ENCODE results near the gene MT2A. TPM values are rescaled to one million over a fixed set of nuclear protein-coding genes. Genes with fewer than 3 reads are reported as not detected.
A peak's percentile ranks its signal among the peaks of the same experiment; 100 is the strongest.

MT2A gene
- total and polyA plus RNA-seq, 2 of the 13 experiments (the other 11 are each of a cell fraction or from before 2014, with no cell fraction given), result 135 to 371 TPM

DNA sequence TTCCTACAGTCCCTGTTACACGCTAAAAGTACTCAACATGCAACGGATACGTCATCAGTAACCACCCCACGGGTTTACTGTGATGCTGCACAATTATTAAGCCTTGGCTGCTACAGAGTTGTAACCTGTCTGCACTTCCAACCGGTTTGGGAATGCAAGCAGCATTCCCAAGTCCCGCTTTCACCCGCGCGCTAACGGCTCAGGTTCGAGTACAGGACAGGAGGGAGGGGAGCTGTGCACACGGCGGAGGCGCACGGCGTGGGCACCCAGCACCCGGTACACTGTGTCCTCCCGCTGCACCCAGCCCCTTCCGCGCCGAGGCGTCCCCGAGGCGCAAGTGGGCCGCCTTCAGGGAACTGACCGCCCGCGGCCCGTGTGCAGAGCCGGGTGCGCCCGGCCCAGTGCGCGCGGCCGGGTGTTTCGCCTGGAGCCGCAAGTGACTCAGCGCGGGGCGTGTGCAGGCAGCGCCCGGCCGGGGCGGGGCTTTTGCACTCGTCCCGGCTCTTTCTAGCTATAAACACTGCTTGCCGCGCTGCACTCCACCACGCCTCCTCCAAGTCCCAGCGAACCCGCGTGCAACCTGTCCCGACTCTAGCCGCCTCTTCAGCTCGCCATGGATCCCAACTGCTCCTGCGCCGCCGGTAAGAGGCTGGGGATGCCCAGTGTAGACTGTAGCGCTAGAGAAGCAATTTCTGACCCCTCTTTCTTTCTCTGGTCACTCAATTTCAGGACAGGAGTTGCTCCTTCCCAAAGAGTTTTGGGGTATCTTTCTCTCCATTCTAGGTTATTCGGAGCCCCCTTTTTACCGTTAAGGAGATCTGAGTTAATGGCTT lies at the start of gene MT2A (continued):
- TF ChIP-seq, protein P1, sequence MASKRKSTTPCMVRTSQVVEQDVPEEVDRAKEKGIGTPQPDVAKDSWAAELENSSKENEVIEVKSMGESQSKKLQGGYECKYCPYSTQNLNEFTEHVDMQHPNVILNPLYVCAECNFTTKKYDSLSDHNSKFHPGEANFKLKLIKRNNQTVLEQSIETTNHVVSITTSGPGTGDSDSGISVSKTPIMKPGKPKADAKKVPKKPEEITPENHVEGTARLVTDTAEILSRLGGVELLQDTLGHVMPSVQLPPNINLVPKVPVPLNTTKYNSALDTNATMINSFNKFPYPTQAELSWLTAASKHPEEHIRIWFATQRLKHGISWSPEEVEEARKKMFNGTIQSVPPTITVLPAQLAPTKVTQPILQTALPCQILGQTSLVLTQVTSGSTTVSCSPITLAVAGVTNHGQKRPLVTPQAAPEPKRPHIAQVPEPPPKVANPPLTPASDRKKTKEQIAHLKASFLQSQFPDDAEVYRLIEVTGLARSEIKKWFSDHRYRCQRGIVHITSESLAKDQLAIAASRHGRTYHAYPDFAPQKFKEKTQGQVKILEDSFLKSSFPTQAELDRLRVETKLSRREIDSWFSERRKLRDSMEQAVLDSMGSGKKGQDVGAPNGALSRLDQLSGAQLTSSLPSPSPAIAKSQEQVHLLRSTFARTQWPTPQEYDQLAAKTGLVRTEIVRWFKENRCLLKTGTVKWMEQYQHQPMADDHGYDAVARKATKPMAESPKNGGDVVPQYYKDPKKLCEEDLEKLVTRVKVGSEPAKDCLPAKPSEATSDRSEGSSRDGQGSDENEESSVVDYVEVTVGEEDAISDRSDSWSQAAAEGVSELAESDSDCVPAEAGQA (IDR thresholded peaks at IDR 0.05; ENCODE audit: low read depth), result no peak
- TF ChIP-seq, protein P1 (CRISPR knock-in tag; IDR thresholded peaks at IDR 0.05; ENCODE audit: borderline replicate concordance), result peak; percentile 51; the same call in 1 of the 2 replicates
- TF ChIP-seq ZKSCAN5 (CRISPR knock-in tag; IDR thresholded peaks at IDR 0.05), result 0 out of 2 replicates have a peak, but pooled peaks have one; percentile 32
- TF ChIP-seq ELF4 (CRISPR knock-in tag; IDR thresholded peaks at IDR 0.05; ENCODE audit: borderline replicate concordance), result 0 out of 2 replicates have a peak, but pooled peaks have one; percentile 1
- TF ChIP-seq, protein P2, sequence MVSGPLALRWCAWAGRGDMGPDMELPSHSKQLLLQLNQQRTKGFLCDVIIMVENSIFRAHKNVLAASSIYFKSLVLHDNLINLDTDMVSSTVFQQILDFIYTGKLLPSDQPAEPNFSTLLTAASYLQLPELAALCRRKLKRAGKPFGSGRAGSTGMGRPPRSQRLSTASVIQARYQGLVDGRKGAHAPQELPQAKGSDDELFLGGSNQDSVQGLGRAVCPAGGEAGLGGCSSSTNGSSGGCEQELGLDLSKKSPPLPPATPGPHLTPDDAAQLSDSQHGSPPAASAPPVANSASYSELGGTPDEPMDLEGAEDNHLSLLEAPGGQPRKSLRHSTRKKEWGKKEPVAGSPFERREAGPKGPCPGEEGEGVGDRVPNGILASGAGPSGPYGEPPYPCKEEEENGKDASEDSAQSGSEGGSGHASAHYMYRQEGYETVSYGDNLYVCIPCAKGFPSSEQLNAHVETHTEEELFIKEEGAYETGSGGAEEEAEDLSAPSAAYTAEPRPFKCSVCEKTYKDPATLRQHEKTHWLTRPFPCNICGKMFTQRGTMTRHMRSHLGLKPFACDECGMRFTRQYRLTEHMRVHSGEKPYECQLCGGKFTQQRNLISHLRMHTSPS (CRISPR knock-in tag; IDR thresholded peaks at IDR 0.05; ENCODE audit: low read depth), result 0 out of 2 replicates have a peak, but pooled peaks have one; percentile 8
- TF ChIP-seq, protein P3, sequence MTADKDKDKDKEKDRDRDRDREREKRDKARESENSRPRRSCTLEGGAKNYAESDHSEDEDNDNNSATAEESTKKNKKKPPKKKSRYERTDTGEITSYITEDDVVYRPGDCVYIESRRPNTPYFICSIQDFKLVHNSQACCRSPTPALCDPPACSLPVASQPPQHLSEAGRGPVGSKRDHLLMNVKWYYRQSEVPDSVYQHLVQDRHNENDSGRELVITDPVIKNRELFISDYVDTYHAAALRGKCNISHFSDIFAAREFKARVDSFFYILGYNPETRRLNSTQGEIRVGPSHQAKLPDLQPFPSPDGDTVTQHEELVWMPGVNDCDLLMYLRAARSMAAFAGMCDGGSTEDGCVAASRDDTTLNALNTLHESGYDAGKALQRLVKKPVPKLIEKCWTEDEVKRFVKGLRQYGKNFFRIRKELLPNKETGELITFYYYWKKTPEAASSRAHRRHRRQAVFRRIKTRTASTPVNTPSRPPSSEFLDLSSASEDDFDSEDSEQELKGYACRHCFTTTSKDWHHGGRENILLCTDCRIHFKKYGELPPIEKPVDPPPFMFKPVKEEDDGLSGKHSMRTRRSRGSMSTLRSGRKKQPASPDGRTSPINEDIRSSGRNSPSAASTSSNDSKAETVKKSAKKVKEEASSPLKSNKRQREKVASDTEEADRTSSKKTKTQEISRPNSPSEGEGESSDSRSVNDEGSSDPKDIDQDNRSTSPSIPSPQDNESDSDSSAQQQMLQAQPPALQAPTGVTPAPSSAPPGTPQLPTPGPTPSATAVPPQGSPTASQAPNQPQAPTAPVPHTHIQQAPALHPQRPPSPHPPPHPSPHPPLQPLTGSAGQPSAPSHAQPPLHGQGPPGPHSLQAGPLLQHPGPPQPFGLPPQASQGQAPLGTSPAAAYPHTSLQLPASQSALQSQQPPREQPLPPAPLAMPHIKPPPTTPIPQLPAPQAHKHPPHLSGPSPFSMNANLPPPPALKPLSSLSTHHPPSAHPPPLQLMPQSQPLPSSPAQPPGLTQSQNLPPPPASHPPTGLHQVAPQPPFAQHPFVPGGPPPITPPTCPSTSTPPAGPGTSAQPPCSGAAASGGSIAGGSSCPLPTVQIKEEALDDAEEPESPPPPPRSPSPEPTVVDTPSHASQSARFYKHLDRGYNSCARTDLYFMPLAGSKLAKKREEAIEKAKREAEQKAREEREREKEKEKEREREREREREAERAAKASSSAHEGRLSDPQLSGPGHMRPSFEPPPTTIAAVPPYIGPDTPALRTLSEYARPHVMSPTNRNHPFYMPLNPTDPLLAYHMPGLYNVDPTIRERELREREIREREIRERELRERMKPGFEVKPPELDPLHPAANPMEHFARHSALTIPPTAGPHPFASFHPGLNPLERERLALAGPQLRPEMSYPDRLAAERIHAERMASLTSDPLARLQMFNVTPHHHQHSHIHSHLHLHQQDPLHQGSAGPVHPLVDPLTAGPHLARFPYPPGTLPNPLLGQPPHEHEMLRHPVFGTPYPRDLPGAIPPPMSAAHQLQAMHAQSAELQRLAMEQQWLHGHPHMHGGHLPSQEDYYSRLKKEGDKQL (CRISPR knock-in tag; IDR thresholded peaks at IDR 0.05; ENCODE audit: low read depth), result no peak
- TF ChIP-seq, protein P4, sequence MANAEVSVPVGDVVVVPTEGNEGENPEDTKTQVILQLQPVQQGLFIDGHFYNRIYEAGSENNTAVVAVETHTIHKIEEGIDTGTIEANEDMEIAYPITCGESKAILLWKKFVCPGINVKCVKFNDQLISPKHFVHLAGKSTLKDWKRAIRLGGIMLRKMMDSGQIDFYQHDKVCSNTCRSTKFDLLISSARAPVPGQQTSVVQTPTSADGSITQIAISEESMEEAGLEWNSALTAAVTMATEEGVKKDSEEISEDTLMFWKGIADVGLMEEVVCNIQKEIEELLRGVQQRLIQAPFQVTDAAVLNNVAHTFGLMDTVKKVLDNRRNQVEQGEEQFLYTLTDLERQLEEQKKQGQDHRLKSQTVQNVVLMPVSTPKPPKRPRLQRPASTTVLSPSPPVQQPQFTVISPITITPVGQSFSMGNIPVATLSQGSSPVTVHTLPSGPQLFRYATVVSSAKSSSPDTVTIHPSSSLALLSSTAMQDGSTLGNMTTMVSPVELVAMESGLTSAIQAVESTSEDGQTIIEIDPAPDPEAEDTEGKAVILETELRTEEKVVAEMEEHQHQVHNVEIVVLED (CRISPR knock-in tag; IDR thresholded peaks at IDR 0.05; ENCODE audit: borderline replicate concordance), result peak; percentile 49; the same call in 1 of the 2 replicates
- TF ChIP-seq, protein P5, sequence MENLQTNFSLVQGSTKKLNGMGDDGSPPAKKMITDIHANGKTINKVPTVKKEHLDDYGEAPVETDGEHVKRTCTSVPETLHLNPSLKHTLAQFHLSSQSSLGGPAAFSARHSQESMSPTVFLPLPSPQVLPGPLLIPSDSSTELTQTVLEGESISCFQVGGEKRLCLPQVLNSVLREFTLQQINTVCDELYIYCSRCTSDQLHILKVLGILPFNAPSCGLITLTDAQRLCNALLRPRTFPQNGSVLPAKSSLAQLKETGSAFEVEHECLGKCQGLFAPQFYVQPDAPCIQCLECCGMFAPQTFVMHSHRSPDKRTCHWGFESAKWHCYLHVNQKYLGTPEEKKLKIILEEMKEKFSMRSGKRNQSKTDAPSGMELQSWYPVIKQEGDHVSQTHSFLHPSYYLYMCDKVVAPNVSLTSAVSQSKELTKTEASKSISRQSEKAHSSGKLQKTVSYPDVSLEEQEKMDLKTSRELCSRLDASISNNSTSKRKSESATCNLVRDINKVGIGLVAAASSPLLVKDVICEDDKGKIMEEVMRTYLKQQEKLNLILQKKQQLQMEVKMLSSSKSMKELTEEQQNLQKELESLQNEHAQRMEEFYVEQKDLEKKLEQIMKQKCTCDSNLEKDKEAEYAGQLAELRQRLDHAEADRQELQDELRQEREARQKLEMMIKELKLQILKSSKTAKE (CRISPR knock-in tag; IDR thresholded peaks at IDR 0.05; ENCODE audit: borderline replicate concordance), result 0 out of 2 replicates have a peak, but pooled peaks have one; percentile 11
- TF ChIP-seq MATR3 (CRISPR knock-in tag; IDR thresholded peaks at IDR 0.05), result no peak
